GM19468 (cell line): Measurements from ENCODE around the gene TMEM51.

ENCODE experiments used
- ATAC-seq: cut with Tn5 transposase; IDR thresholded peaks from one replicate; pipeline ENCODE4 v1.9.1; 2021; ENCODE audit warnings: mild to moderate bottlenecking, moderate library complexity, moderate number of reproducible peaks; ENCODE audit not compliant: unreplicated experiment; ENCODE audit errors: extremely low read depth

The TMEM51 gene

GRCh38 chr1:15212216-15212953, 58.8 kb downstream of the TMEM51 start:
- no peak for ATAC-seq

DNA sequence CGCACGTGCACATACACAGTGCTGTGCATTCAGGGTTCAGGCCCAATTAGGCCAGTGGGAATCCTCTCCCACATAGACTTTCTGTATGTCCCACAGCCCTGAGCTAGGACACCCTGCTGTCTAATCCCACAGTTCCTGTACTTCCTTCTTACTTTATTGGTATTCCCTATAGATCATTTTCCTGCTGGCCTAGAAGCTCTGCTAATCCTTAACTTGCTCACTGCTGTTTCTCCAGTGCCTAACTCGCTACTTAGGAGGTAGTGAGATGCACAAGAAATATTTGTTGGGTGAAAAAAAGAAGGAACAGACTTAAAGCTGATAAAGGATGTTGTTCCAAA, 59.4 kb downstream of the TMEM51 start:
- ATAC-seq: no peak

- ATAC-seq: no peak
Measured at GRCh38 chr1:15213341-15213821, 59.8 kb downstream of the TMEM51 start.

- no peak for ATAC-seq
Measured at GRCh38 chr1:15214527-15214926, 61.0 kb downstream of the TMEM51 start.

DNA sequence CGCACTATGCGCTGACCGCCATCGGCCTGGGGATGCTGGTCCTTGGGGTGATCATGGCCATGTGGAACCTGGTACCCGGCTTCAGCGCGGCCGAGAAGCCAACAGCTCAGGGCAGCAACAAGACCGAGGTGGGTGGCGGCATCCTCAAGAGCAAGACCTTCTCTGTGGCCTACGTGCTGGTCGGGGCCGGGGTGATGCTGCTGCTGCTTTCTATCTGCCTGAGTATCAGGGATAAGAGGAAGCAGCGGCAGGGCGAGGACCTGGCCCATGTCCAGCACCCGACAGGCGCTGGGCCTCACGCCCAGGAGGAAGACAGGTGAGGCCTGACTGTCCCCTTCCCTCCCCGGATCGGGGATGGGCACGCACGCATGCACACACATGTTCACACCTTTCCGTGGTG, 61.6 kb downstream of the TMEM51 start:
- no peak for ATAC-seq

- ATAC-seq: no peak
Measured at GRCh38 chr1:15217654-15218053, 64.1 kb downstream of the TMEM51 start.

- no peak for ATAC-seq
Measured at GRCh38 chr1:15218287-15219279, 65.0 kb downstream of the TMEM51 start.

DNA sequence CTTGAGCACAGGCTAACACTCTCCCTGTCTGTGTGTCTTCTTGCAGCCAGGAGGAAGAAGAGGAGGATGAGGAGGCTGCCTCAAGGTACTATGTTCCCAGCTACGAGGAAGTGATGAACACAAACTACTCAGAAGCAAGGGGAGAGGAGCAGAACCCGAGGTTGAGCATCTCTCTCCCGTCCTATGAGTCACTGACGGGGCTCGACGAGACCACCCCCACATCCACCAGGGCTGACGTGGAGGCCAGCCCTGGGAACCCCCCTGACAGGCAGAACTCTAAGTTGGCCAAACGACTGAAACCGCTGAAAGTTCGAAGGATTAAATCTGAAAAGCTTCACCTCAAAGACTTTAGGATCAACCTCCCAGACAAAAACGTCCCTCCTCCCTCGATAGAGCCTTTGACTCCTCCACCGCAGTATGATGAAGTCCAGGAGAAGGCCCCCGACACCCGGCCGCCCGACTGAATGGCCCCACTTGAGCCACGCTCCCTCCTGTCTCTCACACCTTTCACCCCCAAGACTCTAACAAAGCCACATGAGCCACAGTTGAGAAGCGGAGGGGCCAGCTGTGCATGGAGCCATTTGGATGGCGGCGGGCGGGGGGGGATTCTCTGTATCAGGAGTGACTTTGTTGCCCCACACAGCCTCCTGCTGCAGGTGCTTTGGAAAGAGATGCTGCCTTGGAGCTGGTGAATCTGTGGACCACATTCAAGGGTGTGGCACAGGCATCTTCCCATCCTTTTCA, 65.9 kb downstream of the TMEM51 start:
- no peak for ATAC-seq

- ATAC-seq: no peak
Measured at GRCh38 chr1:15220024-15220392, 66.5 kb downstream of the TMEM51 start.

DNA sequence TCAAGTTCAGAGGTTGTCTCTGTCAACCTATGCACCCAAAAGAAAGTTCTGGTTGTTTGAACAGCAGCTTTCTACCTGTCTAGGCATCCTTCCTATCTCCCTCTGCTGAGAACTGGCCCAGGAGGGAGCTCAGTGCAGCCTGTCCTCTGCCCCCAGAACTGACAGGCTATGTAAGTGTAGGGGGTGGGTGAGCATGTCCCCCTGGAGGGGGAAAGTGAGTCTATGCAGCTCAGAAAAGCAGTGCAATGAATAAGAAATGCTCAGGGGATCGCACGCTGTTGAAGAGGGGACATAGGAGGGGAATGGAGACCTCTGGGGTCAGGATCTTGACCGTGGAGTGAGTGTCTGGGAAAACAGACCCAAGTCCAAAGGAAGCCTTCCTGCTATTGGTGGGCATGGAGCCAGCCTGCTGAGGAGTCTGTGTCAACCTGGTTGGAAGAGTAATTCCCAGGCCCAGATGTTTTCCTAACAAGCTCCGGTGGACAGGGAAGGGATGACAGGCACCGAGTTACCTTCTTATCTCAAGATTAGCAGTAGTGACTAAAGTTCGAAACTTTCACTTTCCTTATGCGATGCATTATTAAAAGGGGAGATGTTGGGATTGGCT, 67.4 kb downstream of the TMEM51 start:
- ATAC-seq: no peak

DNA sequence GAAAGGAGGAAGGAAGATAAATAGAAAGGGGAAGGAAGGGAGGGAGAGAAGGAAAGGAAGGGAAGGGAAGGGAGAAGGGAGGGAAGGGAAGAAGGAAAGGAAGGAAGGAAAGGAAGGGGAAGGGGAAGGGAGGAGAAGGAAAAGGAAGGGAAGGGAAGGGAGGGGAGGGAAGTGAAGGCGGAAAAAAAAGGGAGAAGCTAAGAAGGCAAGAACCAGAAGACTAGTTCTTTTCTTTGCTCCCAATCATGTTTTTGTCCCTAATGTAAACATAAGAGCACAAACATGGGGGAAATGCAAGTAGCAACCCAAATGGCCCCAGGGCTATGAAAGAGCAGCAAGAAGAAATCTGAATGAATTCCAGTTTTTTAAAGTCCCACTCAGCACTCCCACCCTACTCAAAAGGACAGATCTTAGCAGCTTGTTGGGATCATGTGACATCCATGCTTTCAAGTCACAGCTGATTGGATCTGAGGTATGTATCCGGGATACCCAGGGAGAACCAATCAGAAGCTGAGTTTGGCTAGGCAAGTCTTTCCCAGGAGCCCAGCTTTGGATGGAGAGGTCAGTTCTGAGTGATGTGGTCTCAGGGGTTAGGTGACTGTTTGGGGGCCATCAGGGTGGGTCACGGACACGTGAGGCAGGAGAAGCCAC, 69.2 kb downstream of the TMEM51 start:
- no peak for ATAC-seq

DNA sequence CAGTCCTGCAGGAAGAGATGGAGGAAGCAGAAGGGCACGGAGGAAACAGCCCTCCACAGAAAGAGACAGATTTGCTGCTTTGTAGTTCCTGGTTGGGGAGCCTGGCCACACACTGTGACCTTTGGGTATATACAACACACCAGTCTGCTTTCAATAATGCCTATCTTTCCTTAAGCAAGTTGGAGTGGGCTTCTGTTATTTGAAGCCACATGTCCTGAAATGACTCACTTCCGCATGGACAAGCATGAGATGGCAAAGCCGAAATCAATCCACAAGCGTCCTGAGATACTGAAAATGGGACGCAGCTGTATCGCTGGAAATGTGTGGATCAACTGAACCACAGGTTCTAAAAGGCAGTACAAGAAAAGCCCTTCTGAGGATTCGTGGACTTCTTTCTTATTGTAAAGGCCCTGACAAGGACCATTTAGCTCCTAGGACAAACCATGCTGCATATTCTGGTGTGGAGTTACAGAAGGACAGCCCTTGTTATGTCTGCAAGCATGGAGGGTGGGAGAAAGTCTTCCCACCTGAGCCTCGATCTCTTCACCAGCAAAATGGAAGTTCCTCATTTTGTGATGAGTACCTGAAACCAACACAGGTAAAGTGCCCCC, 70.8 kb downstream of the TMEM51 start:
- ATAC-seq: no peak

- ATAC-seq: no peak
Measured at GRCh38 chr1:15224974-15225373, 71.4 kb downstream of the TMEM51 start.

DNA sequence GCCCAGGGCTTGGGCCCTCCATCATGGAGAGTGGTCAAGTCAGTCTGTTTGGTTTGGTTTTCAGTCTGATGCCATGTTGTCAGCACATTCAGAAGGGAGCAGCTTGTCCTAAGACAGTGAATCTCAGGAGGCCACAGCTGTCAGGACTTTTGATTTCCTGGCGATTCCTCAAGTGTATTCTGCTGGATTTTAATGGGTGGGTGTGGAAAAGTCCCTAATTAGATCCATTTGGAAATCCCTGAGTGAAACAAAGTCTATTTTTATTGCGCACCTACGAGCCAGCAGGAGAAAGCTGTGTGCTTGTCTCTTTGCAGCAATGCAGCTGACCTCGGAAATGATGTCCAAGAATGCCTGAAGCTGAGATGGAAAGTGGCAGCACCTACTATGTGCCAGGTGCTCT, 71.9 kb downstream of the TMEM51 start:
- ATAC-seq: no peak

DNA sequence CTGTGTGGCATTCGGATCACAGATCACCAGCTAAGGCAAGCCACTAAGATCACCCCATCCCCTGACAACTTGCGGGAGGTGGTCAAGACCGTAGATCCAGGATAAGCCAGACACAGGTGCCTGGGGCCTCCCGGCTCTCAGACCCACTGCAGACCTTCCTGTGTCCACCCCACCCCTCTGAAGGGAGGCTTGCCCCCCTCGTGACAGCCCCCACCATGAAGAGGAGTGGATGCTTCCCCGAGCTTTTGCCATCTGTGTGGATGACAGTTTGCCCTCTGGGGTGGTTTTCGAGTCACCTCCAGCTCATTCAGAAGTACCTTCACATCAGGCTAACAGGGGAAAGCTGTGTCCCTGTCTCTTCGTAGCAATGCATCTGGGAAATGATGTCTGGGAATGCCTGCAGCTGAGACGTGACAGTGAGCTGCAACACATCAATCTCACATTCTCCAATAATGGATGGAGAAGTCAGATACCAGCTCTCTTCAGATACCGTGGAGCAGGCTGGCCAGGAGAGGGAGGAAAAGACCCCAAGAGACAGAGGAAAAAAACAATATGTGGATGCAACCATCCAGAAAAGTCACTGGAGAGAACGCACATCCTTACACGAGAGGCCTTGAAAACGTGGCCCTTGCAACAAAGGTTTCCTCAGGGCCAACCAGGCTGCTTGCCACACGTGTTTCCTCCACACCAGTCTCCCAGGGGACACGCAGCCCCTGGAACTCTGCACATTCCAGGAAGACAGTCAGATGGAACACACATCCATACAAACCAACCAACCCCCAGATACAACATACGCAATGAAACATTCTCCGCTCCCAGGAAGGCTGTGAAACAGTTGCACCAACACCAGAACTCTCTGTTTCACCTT, 73.1 kb downstream of the TMEM51 start:
- no peak for ATAC-seq

- ATAC-seq: no peak
Measured at GRCh38 chr1:15229707-15230131, 76.2 kb downstream of the TMEM51 start.

DNA sequence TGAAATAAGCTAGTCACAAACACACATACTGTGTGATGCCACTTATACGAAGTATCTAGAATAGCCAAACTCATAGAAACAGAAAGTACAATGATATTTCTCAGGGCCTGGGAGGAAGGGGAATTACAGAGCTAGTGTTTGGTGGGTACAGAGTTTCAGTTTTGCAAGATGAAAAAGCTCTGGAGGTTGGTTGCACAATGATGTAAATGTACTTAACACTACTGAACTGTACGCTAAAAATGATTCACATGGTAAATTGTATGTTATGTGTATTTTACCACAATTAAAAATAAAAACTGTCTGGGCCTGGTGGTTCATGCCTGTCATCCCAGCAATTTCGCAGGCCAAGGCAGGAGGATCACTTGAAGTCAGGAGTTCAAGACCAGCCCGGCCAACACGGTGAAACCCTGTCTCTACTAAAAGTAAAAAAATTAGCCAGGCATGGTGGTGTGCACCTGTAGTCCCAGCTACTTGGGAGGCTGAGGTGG, 78.2 kb downstream of the TMEM51 start:
- peak; percentile 74 for ATAC-seq

GRCh38 chr1:15233689-15234088, 80.1 kb downstream of the TMEM51 start:
- no peak for ATAC-seq
